Measurements from ENCODE around the gene ZNF334.

GRCh38 chr20:46557231-46557956, 44.0 kb upstream of the ZNF334 start:
- TF ChIP-seq, protein P1, sequence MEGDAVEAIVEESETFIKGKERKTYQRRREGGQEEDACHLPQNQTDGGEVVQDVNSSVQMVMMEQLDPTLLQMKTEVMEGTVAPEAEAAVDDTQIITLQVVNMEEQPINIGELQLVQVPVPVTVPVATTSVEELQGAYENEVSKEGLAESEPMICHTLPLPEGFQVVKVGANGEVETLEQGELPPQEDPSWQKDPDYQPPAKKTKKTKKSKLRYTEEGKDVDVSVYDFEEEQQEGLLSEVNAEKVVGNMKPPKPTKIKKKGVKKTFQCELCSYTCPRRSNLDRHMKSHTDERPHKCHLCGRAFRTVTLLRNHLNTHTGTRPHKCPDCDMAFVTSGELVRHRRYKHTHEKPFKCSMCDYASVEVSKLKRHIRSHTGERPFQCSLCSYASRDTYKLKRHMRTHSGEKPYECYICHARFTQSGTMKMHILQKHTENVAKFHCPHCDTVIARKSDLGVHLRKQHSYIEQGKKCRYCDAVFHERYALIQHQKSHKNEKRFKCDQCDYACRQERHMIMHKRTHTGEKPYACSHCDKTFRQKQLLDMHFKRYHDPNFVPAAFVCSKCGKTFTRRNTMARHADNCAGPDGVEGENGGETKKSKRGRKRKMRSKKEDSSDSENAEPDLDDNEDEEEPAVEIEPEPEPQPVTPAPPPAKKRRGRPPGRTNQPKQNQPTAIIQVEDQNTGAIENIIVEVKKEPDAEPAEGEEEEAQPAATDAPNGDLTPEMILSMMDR (IDR thresholded peaks at IDR 0.05) = no peak
- no peak for TF ChIP-seq POLR2A (IDR thresholded peaks at IDR 0.05)
